ENCODE results near the gene KRTAP22-2.

The KRTAP22-2 gene

GRCh38 chr21:30563072-30563471, 27.1 kb downstream of the KRTAP22-2 start:
- TF ChIP-seq CTCF (IDR thresholded peaks at IDR 0.05): no peak
- Mint-ChIP-seq H3K27ac (no peak overlapping the region), H3K4me3 (no peak overlapping the region), H3K4me1 (no peaks in the 10 kb centered on the region), H3K27me3 (ENCODE audit: low read depth, poor library complexity) (peaks cover 6% of the 10 kb centered on the region), H3K9me3 (peaks cover 8% of the 10 kb centered on the region), H3K36me3 (ENCODE audit: low read depth) (no peaks in the 10 kb centered on the region)
- no peak for DNase-seq

GRCh38 chr21:30561957-30562356, 28.2 kb downstream of the KRTAP22-2 start:
- peaks cover 8% of the 10 kb centered on the region for H3K9me3 Mint-ChIP-seq
- no peaks in the 10 kb centered on the region for H3K36me3 Mint-ChIP-seq (ENCODE audit: low read depth)
- no peak for DNase-seq
- peaks cover 6% of the 10 kb centered on the region for H3K27me3 Mint-ChIP-seq (ENCODE audit: low read depth, poor library complexity)
- H3K27ac Mint-ChIP-seq: no peak overlapping the region
- H3K4me3 Mint-ChIP-seq: no peak overlapping the region
- TF ChIP-seq CTCF (IDR thresholded peaks at IDR 0.05): no peak
- no peaks in the 10 kb centered on the region for H3K4me1 Mint-ChIP-seq

- H3K4me3 Mint-ChIP-seq: no peak within 1 kb of the TSS
- DNase-seq: no peak
These were observed 28.8 kb downstream of the KRTAP22-2 start, which contains the start of gene KRTAP19-7 for GRCh38 chr21:30561264-30561895. Gene KRTAP19-7, minus strand, starts transcription at chr21:30561314. Its CDS starts 25 bp downstream, at chr21:30561289.

GRCh38 chr21:30555095-30555494, 35.1 kb downstream of the KRTAP22-2 start:
- DNase-seq: no peak
- no peak for TF ChIP-seq CTCF (IDR thresholded peaks at IDR 0.05)
- peaks cover 30% of the 10 kb centered on the region for H3K9me3 Mint-ChIP-seq
- no peaks in the 10 kb centered on the region for H3K4me1 Mint-ChIP-seq
- H3K4me3 Mint-ChIP-seq: no peak overlapping the region
- H3K36me3 Mint-ChIP-seq (ENCODE audit: low read depth): no peaks in the 10 kb centered on the region
- no peak overlapping the region for H3K27ac Mint-ChIP-seq
- H3K27me3 Mint-ChIP-seq (ENCODE audit: low read depth, poor library complexity): peaks cover 6% of the 10 kb centered on the region

More at GRCh38 chr21:30561264-30561895, 28.8 kb downstream of the KRTAP22-2 start, which contains the start of gene KRTAP19-7:
- no peaks in the 10 kb centered on the region for H3K36me3 Mint-ChIP-seq (ENCODE audit: low read depth)
- no peak within 1 kb of the TSS for H3K27ac Mint-ChIP-seq
- no peak for TF ChIP-seq CTCF (IDR thresholded peaks at IDR 0.05)
- H3K4me1 Mint-ChIP-seq: no peaks in the 10 kb centered on the region
- peaks cover 8% of the 10 kb centered on the region for H3K9me3 Mint-ChIP-seq
- peaks cover 6% of the 10 kb centered on the region for H3K27me3 Mint-ChIP-seq (ENCODE audit: low read depth, poor library complexity)

GRCh38 chr21:30552782-30553181, 37.4 kb downstream of the KRTAP22-2 start:
- H3K4me1 Mint-ChIP-seq: no peaks in the 10 kb centered on the region
- H3K36me3 Mint-ChIP-seq (ENCODE audit: low read depth): no peaks in the 10 kb centered on the region
- DNase-seq: no peak
- no peak overlapping the region for H3K27ac Mint-ChIP-seq
- H3K9me3 Mint-ChIP-seq: peaks cover 41% of the 10 kb centered on the region
- no peak overlapping the region for H3K4me3 Mint-ChIP-seq
- peaks cover 3% of the 10 kb centered on the region for H3K27me3 Mint-ChIP-seq (ENCODE audit: low read depth, poor library complexity)
- TF ChIP-seq CTCF (IDR thresholded peaks at IDR 0.05): no peak

GRCh38 chr21:30541764-30542163, 48.4 kb downstream of the KRTAP22-2 start, which contains the start of gene KRTAP19-6:
Gene KRTAP19-6, minus strand, starts transcription at chr21:30541864. Its CDS starts 31 bp downstream, at chr21:30541833.
- H3K4me3 Mint-ChIP-seq: no peak within 1 kb of the TSS
- no peak for DNase-seq
- no peaks in the 10 kb centered on the region for H3K4me1 Mint-ChIP-seq
- no peaks in the 10 kb centered on the region for H3K36me3 Mint-ChIP-seq (ENCODE audit: low read depth)
- no peaks in the 10 kb centered on the region for H3K27me3 Mint-ChIP-seq (ENCODE audit: low read depth, poor library complexity)
- H3K9me3 Mint-ChIP-seq: peaks cover 11% of the 10 kb centered on the region
- no peak for TF ChIP-seq CTCF (IDR thresholded peaks at IDR 0.05)
- no peak within 1 kb of the TSS for H3K27ac Mint-ChIP-seq

Measured in nephron progenitor cell (in vitro differentiated cells).